A673 (cell line): ENCODE data around the gene TMEM184A.

Experiments used
- EZH2 ChIP-seq: fragments of 200-600 bp; sonication (generic); IDR thresholded peaks from 2 replicates; pipeline ENCODE4 v1.6.1; 2017; ENCODE audit warnings: borderline replicate concordance, low read depth, mild to moderate bottlenecking, mixed read lengths, antibody characterized with exemption, low read length; ENCODE audit not compliant: poor library complexity, severe bottlenecking
- TF ChIP-seq, protein P1 (sequence below): fragments of 300-800, 200-600 bp; sonication (generic); conservative IDR thresholded peaks from 2 replicates; pipeline ENCODE4 v1.5.1; 2017; ENCODE audit warnings: low read depth, mild to moderate bottlenecking, antibody characterized with exemption, low read length, moderate library complexity, mixed read lengths

DNA sequence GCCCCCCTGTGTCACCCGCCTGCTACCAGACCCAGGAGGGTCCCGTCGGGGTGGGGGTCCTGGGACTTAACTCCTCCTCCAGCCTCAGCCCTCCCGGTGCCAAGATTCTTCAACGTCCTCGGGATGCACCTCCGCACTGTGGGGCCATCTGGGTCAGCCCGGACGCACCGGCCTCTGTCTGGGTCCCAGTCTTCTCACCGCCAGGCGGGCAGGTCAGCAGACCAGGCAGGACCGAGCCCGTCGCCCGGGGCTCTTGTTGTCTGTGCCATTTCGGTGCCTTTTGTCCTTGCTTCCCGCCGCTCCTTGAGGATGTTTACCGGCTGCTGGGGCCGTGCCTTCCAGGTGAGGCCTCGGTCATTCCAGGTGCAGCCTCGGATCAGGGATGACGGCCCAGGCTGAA, 46.0 kb upstream of the TMEM184A start:
- TF ChIP-seq, protein P1, sequence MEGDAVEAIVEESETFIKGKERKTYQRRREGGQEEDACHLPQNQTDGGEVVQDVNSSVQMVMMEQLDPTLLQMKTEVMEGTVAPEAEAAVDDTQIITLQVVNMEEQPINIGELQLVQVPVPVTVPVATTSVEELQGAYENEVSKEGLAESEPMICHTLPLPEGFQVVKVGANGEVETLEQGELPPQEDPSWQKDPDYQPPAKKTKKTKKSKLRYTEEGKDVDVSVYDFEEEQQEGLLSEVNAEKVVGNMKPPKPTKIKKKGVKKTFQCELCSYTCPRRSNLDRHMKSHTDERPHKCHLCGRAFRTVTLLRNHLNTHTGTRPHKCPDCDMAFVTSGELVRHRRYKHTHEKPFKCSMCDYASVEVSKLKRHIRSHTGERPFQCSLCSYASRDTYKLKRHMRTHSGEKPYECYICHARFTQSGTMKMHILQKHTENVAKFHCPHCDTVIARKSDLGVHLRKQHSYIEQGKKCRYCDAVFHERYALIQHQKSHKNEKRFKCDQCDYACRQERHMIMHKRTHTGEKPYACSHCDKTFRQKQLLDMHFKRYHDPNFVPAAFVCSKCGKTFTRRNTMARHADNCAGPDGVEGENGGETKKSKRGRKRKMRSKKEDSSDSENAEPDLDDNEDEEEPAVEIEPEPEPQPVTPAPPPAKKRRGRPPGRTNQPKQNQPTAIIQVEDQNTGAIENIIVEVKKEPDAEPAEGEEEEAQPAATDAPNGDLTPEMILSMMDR, result no peak
- no peak for TF ChIP-seq EZH2
